ENCODE measurements around the gene RNF157. TPM values are rescaled to one million over a fixed set of nuclear protein-coding genes. Genes with fewer than 3 reads are reported as not detected.
"Not testable (repeated sequence)": the region's sequence is repeated elsewhere in the genome, so short reads cannot be mapped to it uniquely, and the experiment has no call there.

Gene RNF157
- total RNA-seq, 1 donor from 2014 or later = 3.1 TPM

DNA sequence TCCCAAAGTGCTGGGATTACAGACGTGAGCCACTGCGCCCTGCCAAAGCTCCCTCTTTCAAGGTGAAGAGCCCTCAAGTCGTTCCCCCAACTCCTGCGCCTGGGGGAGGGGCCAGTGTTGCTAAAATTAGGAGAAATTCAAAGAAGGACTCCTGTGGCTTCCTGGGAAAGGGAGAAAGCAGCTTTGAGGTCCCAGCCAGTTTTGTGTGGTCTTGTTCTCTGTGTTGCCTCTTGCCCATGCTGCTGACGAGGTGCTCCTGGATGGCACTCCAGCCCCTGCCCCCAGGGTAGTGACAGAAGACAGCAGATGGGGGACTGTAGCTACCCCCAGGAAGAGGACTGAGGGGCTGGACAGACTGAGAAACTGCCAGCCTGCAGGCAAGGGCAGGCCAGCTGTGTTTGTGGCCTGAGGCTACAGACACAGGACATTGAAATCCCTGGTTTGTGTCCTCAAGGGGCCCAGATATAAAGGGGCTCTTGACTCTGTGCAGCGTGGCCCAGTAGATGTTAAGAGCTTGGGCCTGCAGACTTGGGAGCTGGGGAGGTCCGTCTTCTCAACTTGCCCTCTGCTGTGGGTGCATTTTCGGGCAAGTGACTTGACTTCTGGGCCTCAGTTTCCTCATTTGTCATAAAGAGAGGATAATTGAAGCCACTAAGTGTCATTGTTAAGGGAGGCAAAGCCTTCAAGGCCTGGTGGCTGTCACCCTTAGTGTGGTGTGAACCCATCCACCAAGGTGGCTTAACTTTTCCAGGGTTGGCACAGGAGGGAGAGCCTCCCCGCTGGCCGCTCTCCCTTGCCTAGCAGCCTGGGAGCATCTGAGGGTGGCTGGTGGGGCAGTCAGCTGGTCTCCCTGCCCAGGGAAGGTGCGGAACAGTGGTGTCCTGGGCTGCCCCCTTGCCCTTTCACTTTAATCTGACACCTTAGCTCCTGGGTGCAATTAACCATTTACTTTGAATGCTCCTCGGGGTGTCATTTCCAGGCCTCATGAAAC lies 29.0 kb upstream of the RNF157 start:
- peaks cover 79% of the 10 kb centered on the region for H3K4me1 Mint-ChIP-seq
- peaks cover 37% of the 10 kb centered on the region for H3K36me3 Mint-ChIP-seq (ENCODE audit: low read depth)
- ChIA-PET CTCF (interaction anchor here (0.7 to 2.5 kb wide), 4 partner anchors 10 to 148 kb away, joined by 3 to 8 read pairs (median 6); no protein-coding TSS in a partner anchor), POLR2A (interaction anchor here (0.5 to 17.7 kb wide), 16 partner anchors 5 to 1902 kb away, joined by 3 to 481 read pairs (median 12); partner anchors contain the start of genes FOXJ1, GPR142, RNF157 and SRP68)
- DNase-seq (no peak), ATAC-seq (ENCODE audit: low read depth) (no peak)
- H3K27ac Mint-ChIP-seq = peak overlapping the region; percentile 95
- no peaks in the 10 kb centered on the region for H3K9me3 Mint-ChIP-seq
- intact Hi-C loops (cut with micrococcal nuclease) = loop anchor here (10.0 kb wide), 1 partner anchor 974 kb away; no protein-coding TSS in a partner anchor
- TF ChIP-seq CTCF (IDR thresholded peaks at IDR 0.05) = no peak
- no peaks in the 10 kb centered on the region for H3K27me3 Mint-ChIP-seq
- peak overlapping the region; percentile 83 for H3K4me3 Mint-ChIP-seq

- Mint-ChIP-seq H3K27ac (peak overlapping the region; percentile 95), H3K9me3 (no peaks in the 10 kb centered on the region), H3K36me3 (ENCODE audit: low read depth) (peaks cover 37% of the 10 kb centered on the region), H3K27me3 (no peaks in the 10 kb centered on the region), H3K4me3 (peak overlapping the region; percentile 83), H3K4me1 (peaks cover 79% of the 10 kb centered on the region)
- CTCF ChIA-PET = interaction anchor here (1.1 to 2.6 kb wide), 3 partner anchors 12 to 147 kb away, joined by 4 to 16 read pairs (median 8); no protein-coding TSS in a partner anchor
- DNase-seq (peak; percentile 56), ATAC-seq (ENCODE audit: low read depth) (peak; percentile 4)
- POLR2A ChIA-PET = interaction anchor here (0.7 to 17.7 kb wide), 17 partner anchors 4 to 1901 kb away, joined by 4 to 481 read pairs (median 8); partner anchors contain the start of genes FOXJ1, GPR142, RNF157 and TRIM65
- TF ChIP-seq CTCF (IDR thresholded peaks at IDR 0.05) = no peak
- intact Hi-C loops (cut with micrococcal nuclease) = loop anchor here (10.0 kb wide), 1 partner anchor 973 kb away; no protein-coding TSS in a partner anchor
These were observed 27.9 kb upstream of the RNF157 start for GRCh38 chr17:76268015-76268749.

DNA sequence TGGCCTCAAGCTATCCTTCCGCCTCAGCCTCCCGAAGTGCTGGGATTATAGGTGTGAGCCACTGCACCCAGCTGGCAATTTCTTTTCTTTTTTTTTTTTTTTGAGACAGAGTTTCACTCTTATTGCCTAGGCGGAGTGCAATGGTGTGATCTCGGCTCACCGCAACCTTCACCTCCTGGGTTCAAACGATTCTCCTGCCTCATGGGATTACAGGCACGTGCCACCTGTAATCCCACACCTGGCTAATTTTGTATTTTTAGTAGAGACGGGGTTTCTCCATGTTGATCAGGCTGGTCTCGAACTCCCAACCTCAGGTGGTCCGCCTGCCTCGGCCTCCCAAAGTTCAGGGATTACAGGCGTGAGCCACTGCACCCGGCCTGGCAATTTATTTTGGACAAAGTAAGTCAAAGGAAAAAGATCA lies 27.3 kb upstream of the RNF157 start:
- not testable (repeated sequence) for ATAC-seq (ENCODE audit: low read depth); H3K27me3 Mint-ChIP-seq; DNase-seq; H3K9me3 Mint-ChIP-seq
- intact Hi-C loops (cut with micrococcal nuclease) = loop anchor here (10.0 kb wide), 1 partner anchor 973 kb away; no protein-coding TSS in a partner anchor
- peaks cover 79% of the 10 kb centered on the region for H3K4me1 Mint-ChIP-seq
- H3K36me3 Mint-ChIP-seq (ENCODE audit: low read depth) = peaks cover 37% of the 10 kb centered on the region
- peak overlapping the region; percentile 83 for H3K4me3 Mint-ChIP-seq
- ChIA-PET POLR2A (interaction anchor here (0.7 to 17.7 kb wide), 15 partner anchors 4 to 488 kb away, joined by 4 to 481 read pairs (median 9); partner anchors contain the start of genes FOXJ1, RNF157, TRIM65 and UBALD2), CTCF (interaction anchor here (0.9 to 2.6 kb wide), 3 partner anchors 12 to 146 kb away, joined by 3 to 16 read pairs (median 8); no protein-coding TSS in a partner anchor)
- peak overlapping the region; percentile 95 for H3K27ac Mint-ChIP-seq

- DNase-seq = no peak
- Mint-ChIP-seq H3K27me3 (no peaks in the 10 kb centered on the region), H3K4me3 (peak overlapping the region; percentile 92), H3K4me1 (peaks cover 80% of the 10 kb centered on the region), H3K9me3 (no peaks in the 10 kb centered on the region), H3K27ac (peak overlapping the region; percentile 95), H3K36me3 (ENCODE audit: low read depth) (peaks cover 37% of the 10 kb centered on the region)
- intact Hi-C loops (cut with micrococcal nuclease) = loop anchor here (10.0 kb wide), 1 partner anchor 972 kb away; no protein-coding TSS in a partner anchor
- no peak for TF ChIP-seq CTCF (IDR thresholded peaks at IDR 0.05)
- POLR2A ChIA-PET = interaction anchor here (0.7 to 17.7 kb wide), 15 partner anchors 3 to 487 kb away, joined by 3 to 481 read pairs (median 7); partner anchors contain the start of genes FOXJ1, RNF157 and UBALD2
- CTCF ChIA-PET = interaction anchor here (0.9 to 2.6 kb wide), 3 partner anchors 13 to 146 kb away, joined by 3 to 16 read pairs (median 8); no protein-coding TSS in a partner anchor
- no peak for ATAC-seq (ENCODE audit: low read depth)
These were observed 26.8 kb upstream of the RNF157 start for GRCh38 chr17:76267051-76267576.

All from activated B cell treated with CpG ODN at 0.5 μM for 24 hours (primary cell).